H9 (cell line): ENCODE data around the gene DDX27. TPM values are rescaled to one million over a fixed set of nuclear protein-coding genes. Genes with fewer than 3 reads are reported as not detected.

ENCODE experiments used
- DNase-seq: peaks from one replicate; pipeline ENCODE4 v3.0.0-alpha.2; 2017
- H2AFZ ChIP-seq: one replicate; pipeline ENCODE4 v1.6.1; 2013; ENCODE audit warnings: mild to moderate bottlenecking, low read length, control low read depth, moderate library complexity
- H2AK5ac ChIP-seq: 2 replicates; pipeline ENCODE4 v1.6.1; 2013; ENCODE audit warnings: low read length, control low read depth, mixed read lengths; ENCODE audit not compliant: insufficient read length
- H2BK120ac ChIP-seq: one replicate; pipeline ENCODE4 v1.6.1; 2013; ENCODE audit warnings: low read depth, mild to moderate bottlenecking, low read length, control low read depth, inconsistent platforms; ENCODE audit not compliant: poor library complexity, severe bottlenecking
- H2BK12ac ChIP-seq: 2 replicates; pipeline ENCODE4 v1.6.1; 2013; ENCODE audit warnings: low read length, control low read depth, mixed read lengths, low read depth; ENCODE audit not compliant: insufficient read length
- H2BK15ac ChIP-seq: 2 replicates; pipeline ENCODE4 v1.6.1; 2013; ENCODE audit warnings: low read depth, low read length, control low read depth
- H2BK20ac ChIP-seq: one replicate; pipeline ENCODE4 v1.6.1; 2013; ENCODE audit warnings: low read depth, mild to moderate bottlenecking, low read length, control low read depth, inconsistent platforms; ENCODE audit not compliant: poor library complexity, severe bottlenecking
- H2BK5ac ChIP-seq: 2 replicates; pipeline ENCODE4 v1.6.1; 2013; ENCODE audit warnings: low read length, control low read depth, mixed read lengths; ENCODE audit not compliant: insufficient read length
- H3K14ac ChIP-seq: 2 replicates; pipeline ENCODE4 v1.6.1; 2013; ENCODE audit warnings: low read length, control low read depth; ENCODE audit not compliant: insufficient read depth
- H3K18ac ChIP-seq: 2 replicates; pipeline ENCODE4 v1.6.1; 2013; ENCODE audit warnings: low read depth, mild to moderate bottlenecking, mixed read lengths, low read length, control low read depth; ENCODE audit not compliant: insufficient read length
- H3K23ac ChIP-seq: 2 replicates; pipeline ENCODE4 v1.6.1; 2013; ENCODE audit warnings: low read length, control low read depth, mixed read lengths, low read depth; ENCODE audit not compliant: insufficient read length
- H3K23me2 ChIP-seq: 2 replicates; pipeline ENCODE4 v1.6.1; 2013; ENCODE audit warnings: low read depth, mild to moderate bottlenecking, mixed read lengths, low read length, control low read depth; ENCODE audit not compliant: insufficient read length, poor library complexity, severe bottlenecking
- H3K27ac ChIP-seq: 2 replicates; pipeline ENCODE4 v1.5.1; 2013; ENCODE audit warnings: low read length, control low read depth, mixed read lengths, low read depth; ENCODE audit not compliant: insufficient read length
- H3K27me3 ChIP-seq: 2 replicates; pipeline ENCODE4 v1.6.1; 2013; ENCODE audit warnings: low read length, control low read depth, inconsistent platforms; ENCODE audit not compliant: insufficient read depth
- H3K4ac ChIP-seq: 2 replicates; pipeline ENCODE4 v1.6.1; 2013; ENCODE audit warnings: low read depth, mild to moderate bottlenecking, control low read depth, inconsistent platforms, low read length, moderate library complexity
- H3K4me1 ChIP-seq: 2 replicates; pipeline ENCODE4 v1.6.1; 2013; ENCODE audit warnings: low read length, control low read depth, inconsistent platforms; ENCODE audit not compliant: insufficient read depth
- H3K4me2 ChIP-seq: 2 replicates; pipeline ENCODE4 v1.6.1; 2013; ENCODE audit warnings: low read length, control low read depth, mixed read lengths; ENCODE audit not compliant: insufficient read length, insufficient read depth
- H3K56ac ChIP-seq: 2 replicates; pipeline ENCODE4 v1.6.1; 2013; ENCODE audit warnings: low read depth, mild to moderate bottlenecking, mixed read lengths, low read length, control low read depth; ENCODE audit not compliant: insufficient read length
- H3K79me1 ChIP-seq: 2 replicates; pipeline ENCODE4 v1.6.1; 2013; ENCODE audit warnings: low read depth, mild to moderate bottlenecking, moderate library complexity, low read length, control low read depth, inconsistent platforms; ENCODE audit not compliant: insufficient read depth, poor library complexity, severe bottlenecking
- H3K79me2 ChIP-seq: 2 replicates; pipeline ENCODE4 v1.6.1; 2013; ENCODE audit warnings: low read length, control low read depth, inconsistent platforms; ENCODE audit not compliant: insufficient read depth
- H3K9ac ChIP-seq: 2 replicates; pipeline ENCODE4 v1.6.1; 2013; ENCODE audit warnings: low read length, control low read depth, mixed read lengths; ENCODE audit not compliant: insufficient read length; ENCODE audit errors: extremely low read depth
- H3K9me3 ChIP-seq: one replicate; pipeline ENCODE4 v1.6.1; 2013; ENCODE audit warnings: low read depth, low read length, inconsistent platforms; ENCODE audit not compliant: control insufficient read depth
- H3T11ph ChIP-seq: one replicate; pipeline ENCODE4 v1.6.1; 2013; ENCODE audit warnings: mild to moderate bottlenecking, low read length, control low read depth, inconsistent platforms
- H4K20me1 ChIP-seq: one replicate; pipeline ENCODE4 v1.6.1; 2013; ENCODE audit not compliant: control insufficient read depth, insufficient read length, insufficient read depth
- H4K5ac ChIP-seq: 2 replicates; pipeline ENCODE4 v1.6.1; 2013; ENCODE audit warnings: low read depth, mild to moderate bottlenecking, mixed read lengths, low read length, control low read depth; ENCODE audit not compliant: insufficient read length
- H4K8ac ChIP-seq: replicated peaks from 2 replicates; pipeline ENCODE4 v1.6.1; 2013; ENCODE audit warnings: low read length, control low read depth, mixed read lengths, low read depth; ENCODE audit not compliant: insufficient read length
- H4K91ac ChIP-seq: 2 replicates; pipeline ENCODE4 v1.6.1; 2013; ENCODE audit warnings: low read depth, mild to moderate bottlenecking, moderate library complexity, mixed read lengths, low read length, control low read depth; ENCODE audit not compliant: insufficient read length
- H3K27ac Mint-ChIP-seq, 3 experiments: 2 replicates in 2 of 3; 3 replicates in 1 of 3; pipeline ENCODE4 v1.8.0; 2020 to 2021; ENCODE audit warnings: mixed read lengths in 3 of 3, mild to moderate bottlenecking in 1 of 3, moderate library complexity in 1 of 3
- H3K27me3 Mint-ChIP-seq: 2 replicates; pipeline ENCODE4 v1.8.0; 2021; ENCODE audit warnings: low read depth, mild to moderate bottlenecking, moderate library complexity, mixed read lengths
- H3K36me3 Mint-ChIP-seq, 3 experiments: 2 replicates in 2 of 3; 3 replicates in 1 of 3; pipeline ENCODE4 v1.8.0; 2020 to 2021; ENCODE audit warnings: low read depth in 3 of 3, mixed read lengths in 3 of 3; ENCODE audit not compliant: insufficient read depth in 1 of 3
- H3K4me1 Mint-ChIP-seq, 2 experiments: 2 replicates each; pipeline ENCODE4 v1.8.0; 2020; ENCODE audit warnings: mixed read lengths in 2 of 2
- H3K4me3 Mint-ChIP-seq, 2 experiments: 2 replicates in 1 of 2; 3 replicates in 1 of 2; pipeline ENCODE4 v1.8.0; 2020 to 2021; ENCODE audit warnings: mild to moderate bottlenecking in 2 of 2, mixed read lengths in 2 of 2, moderate library complexity in 1 of 2
- H3K9me3 Mint-ChIP-seq, 2 experiments: 2 replicates in 1 of 2; 3 replicates in 1 of 2; pipeline ENCODE4 v1.8.0; 2020; ENCODE audit warnings: mild to moderate bottlenecking in 2 of 2, mixed read lengths in 2 of 2, moderate library complexity in 1 of 2
- CTCF ChIP-seq: fragments of 200-600 bp; sonication (generic); conservative IDR thresholded peaks from 3 replicates; pipeline ENCODE4 v1.8.0; 2021; ENCODE audit warnings: antibody characterized with exemption, mild to moderate bottlenecking
- WGBS: extraction: QIAGEN DNeasy Blood & Tissue Kit; methylation state at CpG from one replicate; pipeline ENCODE4 v1.1.7; 2013; ENCODE audit warnings: missing lambda C conversion rate, low lambda C conversion rate, mixed read lengths; ENCODE audit not compliant: insufficient read length; ENCODE audit errors: extremely low coverage; 5-methylcytosine and 5-hydroxymethylcytosine counted together
- total RNA-seq: library from RNA; stranded (reverse); gene quantifications from 2 replicates; pipeline ENCODE4 v1.2.1, GENCODE V29; 2021

Gene DDX27
- total RNA-seq, 1 experiment from 2014 or later: 46.9 TPM

DNA sequence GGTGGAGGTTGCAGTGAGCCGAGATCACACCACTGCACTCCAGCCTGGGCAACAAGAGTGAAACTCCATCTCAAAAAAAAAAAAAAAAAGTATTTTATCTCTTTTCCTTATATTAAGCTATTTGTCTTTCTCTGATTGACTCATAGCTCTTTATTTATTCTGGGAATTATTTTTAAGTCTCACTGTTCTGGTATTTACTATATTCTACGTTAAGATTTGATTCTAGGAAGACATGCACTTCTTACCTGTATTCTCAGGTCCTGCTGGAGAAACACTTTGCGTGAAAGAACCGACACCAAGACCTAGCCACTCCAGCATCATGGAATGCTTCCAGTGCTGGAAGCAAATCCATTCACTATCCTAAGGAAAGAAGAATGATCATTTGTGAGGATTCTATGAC is 41.0 kb downstream of the DDX27 start:
- H4K8ac ChIP-seq: no peak overlapping the region
- no peaks in the 10 kb centered on the region for H3K23me2 ChIP-seq
- H3K4me1 ChIP-seq: no peaks in the 10 kb centered on the region
- H3K27ac Mint-ChIP-seq: no peak overlapping the region
- no peaks in the 10 kb centered on the region for H3K79me2 ChIP-seq
- no peak overlapping the region for H2BK12ac ChIP-seq
- no peaks in the 10 kb centered on the region for H3K4me1 Mint-ChIP-seq
- no peaks in the 10 kb centered on the region for H3K79me1 ChIP-seq
- H3K4ac ChIP-seq: no peak overlapping the region
- no peaks in the 10 kb centered on the region for H4K20me1 ChIP-seq
- H3K27me3 ChIP-seq: no peaks in the 10 kb centered on the region
- H2BK15ac ChIP-seq: no peak overlapping the region
- no peaks in the 10 kb centered on the region for H3K27me3 Mint-ChIP-seq
- no peak overlapping the region for H3K14ac ChIP-seq
- peaks cover 36 to 92% (median 82%) of the 10 kb centered on the region in 3 experiments for H3K36me3 Mint-ChIP-seq
- H2BK5ac ChIP-seq: no peak overlapping the region
- no peak overlapping the region for H3K18ac ChIP-seq
- no peak overlapping the region for H2BK120ac ChIP-seq
- no CpG with 5 or more reads among the region's 4 CpGs for WGBS
- no peak overlapping the region for H3K4me2 ChIP-seq
- no peak overlapping the region for H2AK5ac ChIP-seq
- H2AFZ ChIP-seq: no peak overlapping the region
- H3K27ac ChIP-seq: no peak overlapping the region
- no peak overlapping the region for H4K5ac ChIP-seq
- H3T11ph ChIP-seq: no peak overlapping the region
- TF ChIP-seq CTCF: no peak
- H3K23ac ChIP-seq: no peak overlapping the region
- no peaks in the 10 kb centered on the region for H3K9me3 ChIP-seq
- H3K9ac ChIP-seq: no peak overlapping the region
- H3K4me3 Mint-ChIP-seq: no peak overlapping the region
- H2BK20ac ChIP-seq: no peak overlapping the region
- no peaks in the 10 kb centered on the region for H3K9me3 Mint-ChIP-seq
- no peak overlapping the region for H3K56ac ChIP-seq
- no peak for DNase-seq
- H4K91ac ChIP-seq: no peak overlapping the region
